Body of pancreas (tissue), 4 donors: ENCODE data around the gene TUBA1A. TPM values are rescaled to one million over a fixed set of nuclear protein-coding genes. Genes with fewer than 3 reads are reported as not detected.

Experiments used
- ATAC-seq: fragments of 150-250 bp; one replicate; pipeline ENCODE4 v1.9.1; 2016
- DNase-seq, 4 donors: peaks; one replicate each; pipeline ENCODE4 v3.0.0-alpha.2; 2019
- H3K27ac ChIP-seq, 4 donors: fragments of 200-600 bp; sonication (generic); 1 replicate in 3 of 4; 2 replicates in 1 of 4; pipeline versions ENCODE4 v1.5.1 to v1.6.1; 2016 to 2019; ENCODE audit warnings: mild to moderate bottlenecking in 1 of 4, mixed read lengths in 1 of 4, moderate library complexity in 1 of 4
- H3K27me3 ChIP-seq, 2 donors: fragments of 200-600 bp; sonication (generic); one replicate each; pipeline ENCODE4 v1.6.0; 2016; ENCODE audit warnings: mild to moderate bottlenecking in 1 of 2
- H3K36me3 ChIP-seq, 2 donors: fragments of 200-600 bp; sonication (generic); replicated peaks in 1 of 2; 2 replicates each; pipeline ENCODE4 v1.5.1; 2016; ENCODE audit warnings: low read depth in 2 of 2; ENCODE audit not compliant: insufficient read depth in 1 of 2
- H3K4me1 ChIP-seq: fragments of 200-600 bp; sonication (generic); one replicate; pipeline ENCODE4 v1.6.0; 2016
- H3K4me3 ChIP-seq, 2 donors: fragments of 200-600 bp; sonication (generic); 1 replicate in 1 of 2; 2 replicates in 1 of 2; pipeline ENCODE4 v1.5.1; 2016 to 2019
- H3K9me3 ChIP-seq, 3 donors: fragments of 200-600 bp; sonication (generic); 1 replicate in 2 of 3; 2 replicates in 1 of 3; pipeline ENCODE4 v1.5.1; 2016
- POLR2A ChIP-seq, 3 donors: fragments of 450-650 bp; IDR thresholded peaks; one replicate each; pipeline ENCODE4 v1.6.1; 2016; ENCODE audit warnings: antibody characterized with exemption in 3 of 3, mild to moderate bottlenecking in 2 of 3
- WGBS, 2 donors: methylation state at CpG; one replicate each; pipeline ENCODE4 v1.1.5; 2017; 5-methylcytosine and 5-hydroxymethylcytosine counted together
- intact Hi-C: fragments of 100-400 bp; cut with DNase I; formaldehyde crosslinking; loops from one replicate; pipeline ENCODE4 v1.15.1; 2023
- total RNA-seq, 2 donors: library from RNA; depleted of rRNA; stranded (reverse); fragments of >200 nt; gene quantifications; one replicate each; pipeline ENCODE4 v1.1.0, GENCODE V29; 2016
- TF ChIP-seq, protein P1 (sequence below), 7 experiments: fragments of 450-650 bp in 4 of 7; fragments of 200-600 bp in 3 of 7; sonication (generic) in 3 of 7; IDR thresholded peaks; one replicate each; pipeline ENCODE4 v1.5.1; 2016 to 2019; ENCODE audit warnings: antibody characterized with exemption in 7 of 7

Gene TUBA1A
- total RNA-seq, 2 donors from 2014 or later = 36.6 to 44.5 TPM

- no peak overlapping the region for H3K4me3 ChIP-seq
- peaks cover 22% of the 10 kb centered on the region for H3K4me1 ChIP-seq
- intact Hi-C loops = loop anchor here (10.0 kb wide), 1 partner anchor 147 kb away; no protein-coding TSS in a partner anchor
- H3K27me3 ChIP-seq = no peaks in the 10 kb centered on the region
- DNase-seq = no peak
- H3K36me3 ChIP-seq = no peaks in the 10 kb centered on the region
- ATAC-seq = no peak
- 77 to 83% methylated on average over 9 of the region's 9 CpGs for WGBS, 2 donors
- H3K9me3 ChIP-seq = no peaks in the 10 kb centered on the region
- H3K27ac ChIP-seq = no peak overlapping the region
- no peak for TF ChIP-seq POLR2A (IDR thresholded peaks at IDR 0.05)
- TF ChIP-seq, protein P1, sequence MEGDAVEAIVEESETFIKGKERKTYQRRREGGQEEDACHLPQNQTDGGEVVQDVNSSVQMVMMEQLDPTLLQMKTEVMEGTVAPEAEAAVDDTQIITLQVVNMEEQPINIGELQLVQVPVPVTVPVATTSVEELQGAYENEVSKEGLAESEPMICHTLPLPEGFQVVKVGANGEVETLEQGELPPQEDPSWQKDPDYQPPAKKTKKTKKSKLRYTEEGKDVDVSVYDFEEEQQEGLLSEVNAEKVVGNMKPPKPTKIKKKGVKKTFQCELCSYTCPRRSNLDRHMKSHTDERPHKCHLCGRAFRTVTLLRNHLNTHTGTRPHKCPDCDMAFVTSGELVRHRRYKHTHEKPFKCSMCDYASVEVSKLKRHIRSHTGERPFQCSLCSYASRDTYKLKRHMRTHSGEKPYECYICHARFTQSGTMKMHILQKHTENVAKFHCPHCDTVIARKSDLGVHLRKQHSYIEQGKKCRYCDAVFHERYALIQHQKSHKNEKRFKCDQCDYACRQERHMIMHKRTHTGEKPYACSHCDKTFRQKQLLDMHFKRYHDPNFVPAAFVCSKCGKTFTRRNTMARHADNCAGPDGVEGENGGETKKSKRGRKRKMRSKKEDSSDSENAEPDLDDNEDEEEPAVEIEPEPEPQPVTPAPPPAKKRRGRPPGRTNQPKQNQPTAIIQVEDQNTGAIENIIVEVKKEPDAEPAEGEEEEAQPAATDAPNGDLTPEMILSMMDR (IDR thresholded peaks at IDR 0.05) = no peak
These were observed 43.2 kb upstream of the TUBA1A start for GRCh38 chr12:49231878-49232655.

DNA sequence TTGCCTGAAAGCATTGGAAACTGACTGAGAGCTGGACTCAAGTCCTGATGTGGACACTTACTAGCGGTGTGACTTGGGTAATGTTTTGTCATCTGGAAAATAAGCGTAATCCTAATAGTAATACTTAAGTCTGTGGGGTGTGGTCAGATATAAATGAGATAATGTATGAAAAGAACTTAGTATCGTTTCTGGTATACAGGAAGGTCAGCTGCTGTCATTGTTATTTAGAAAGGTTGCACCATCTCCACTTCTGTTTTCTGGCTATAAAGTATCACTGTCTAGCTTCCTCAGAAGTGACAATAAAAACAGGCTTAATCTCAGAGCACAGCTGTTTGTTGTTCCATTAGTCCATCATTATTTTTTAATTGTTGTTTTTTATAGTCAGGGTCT, 41.9 kb upstream of the TUBA1A start:
- DNase-seq (no peak), ATAC-seq (no peak)
- WGBS, 2 donors = 62 to 71% methylated on average over 3 of the region's 3 CpGs
- Histone ChIP-seq H3K27me3 (no peaks in the 10 kb centered on the region), H3K27ac (no peak overlapping the region), H3K4me3 (no peak overlapping the region), H3K36me3 (no peaks in the 10 kb centered on the region), H3K9me3 (no peaks in the 10 kb centered on the region), H3K4me1 (peaks cover 22% of the 10 kb centered on the region)
- intact Hi-C loops = loop anchor here (10.0 kb wide), 1 partner anchor 146 kb away; no protein-coding TSS in a partner anchor
- TF ChIP-seq, protein P1 (IDR thresholded peaks at IDR 0.05) = no peak
- TF ChIP-seq POLR2A (IDR thresholded peaks at IDR 0.05) = no peak

- intact Hi-C loops = loop anchor here (10.0 kb wide), 1 partner anchor 145 kb away; no protein-coding TSS in a partner anchor
- no peak overlapping the region for H3K27ac ChIP-seq
These were observed 41.4 kb upstream of the TUBA1A start for GRCh38 chr12:49230176-49230804.

DNA sequence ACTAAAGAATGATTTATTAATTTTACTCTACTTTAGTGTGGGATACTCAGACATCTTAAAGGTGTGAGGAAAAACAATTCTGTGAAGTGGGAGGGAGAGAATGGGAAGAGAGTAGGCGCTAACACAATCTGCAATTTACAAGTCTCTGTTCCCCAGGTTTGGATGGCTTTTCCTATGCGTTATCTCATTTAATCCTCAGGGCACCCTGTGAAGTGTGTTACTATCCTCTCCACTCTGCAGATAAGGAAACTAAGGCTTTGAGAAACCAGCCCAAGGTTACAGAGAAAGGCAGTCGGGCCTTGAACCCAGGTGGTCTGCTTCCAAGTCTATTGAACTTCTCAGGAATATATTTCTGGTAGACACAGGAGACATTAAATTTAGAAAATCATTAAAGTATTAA, 39.8 kb upstream of the TUBA1A start:
- DNase-seq (no peak), ATAC-seq (no peak)
- H3K27ac ChIP-seq = no peak overlapping the region
- H3K36me3 ChIP-seq = no peaks in the 10 kb centered on the region
- peaks cover 11% of the 10 kb centered on the region for H3K4me1 ChIP-seq
- 67 to 75% methylated on average over 3 of the region's 3 CpGs for WGBS, 2 donors
- no peak overlapping the region for H3K4me3 ChIP-seq
- intact Hi-C loops = no loop called here
- TF ChIP-seq, protein P1 (IDR thresholded peaks at IDR 0.05) = no peak
- TF ChIP-seq POLR2A (IDR thresholded peaks at IDR 0.05) = no peak
- H3K9me3 ChIP-seq = no peaks in the 10 kb centered on the region
- no peaks in the 10 kb centered on the region for H3K27me3 ChIP-seq

More at GRCh38 chr12:49230176-49230804, 41.4 kb upstream of the TUBA1A start:
- whole genome bisulfite sequencing, 2 donors = 69 to 72% methylated on average over 6 of the region's 6 CpGs
- Histone ChIP-seq H3K4me3 (no peak overlapping the region), H3K4me1 (peaks cover 22% of the 10 kb centered on the region), H3K9me3 (no peaks in the 10 kb centered on the region), H3K27me3 (no peaks in the 10 kb centered on the region), H3K36me3 (no peaks in the 10 kb centered on the region)
- DNase-seq = no peak
- ATAC-seq = no peak
- TF ChIP-seq, protein P1 (IDR thresholded peaks at IDR 0.05) = no peak
- TF ChIP-seq POLR2A (IDR thresholded peaks at IDR 0.05) = no peak
